ENCODE data around the gene EID1. TPM values are rescaled to one million over a fixed set of nuclear protein-coding genes. Genes with fewer than 3 reads are reported as not detected.
"Not testable (repeated sequence)": the region's sequence is repeated elsewhere in the genome, so short reads cannot be mapped to it uniquely, and the experiment has no call there.

EID1 gene
- 10 to 100 TPM; 73.6 to 82.5 TPM for total RNA-seq

GRCh38 chr15:48877630-48878595 lies at the start of gene EID1:
EID1 (plus strand) TSS chr15:48878134; CDS start chr15:48878177, 43 bp downstream.
- H3K4me1 Mint-ChIP-seq = peaks cover 45% of the 10 kb centered on the region
- H3K36me3 Mint-ChIP-seq (ENCODE audit: low read depth) = peaks cover 28% of the 10 kb centered on the region
- peak within 1 kb of the TSS; percentile 98 for H3K4me3 Mint-ChIP-seq
- DNase-seq (peak; percentile 96), ATAC-seq (peak; percentile 91)
- ChIA-PET POLR2A (interaction anchor here (0.6 to 1.5 kb wide), 9 partner anchors 16 to 1476 kb away, joined by 3 to 8 read pairs (median 3); partner anchors contain the start of genes CEP152, COPS2, GALK2 and SECISBP2L), CTCF (interaction anchor here (0.6 to 1.7 kb wide), 15 partner anchors 10 to 1267 kb away, joined by 3 to 10 read pairs (median 3); partner anchors contain the start of gene SHC4)
- H3K27me3 Mint-ChIP-seq = peaks cover 7% of the 10 kb centered on the region
- H3K27ac Mint-ChIP-seq = peak within 1 kb of the TSS; percentile 99
- intact Hi-C loops (cut with DNase I, micrococcal nuclease) = loop anchor here (1.0 to 10.0 kb wide), 15 partner anchors 49 to 1477 kb away; partner anchors contain the start of genes CEP152 (in 2 of the 2), COPS2 (in 2 of the 2), DTWD1 (in 2 of the 2) and FAM227B (in 2 of the 2)
- peaks cover 3% of the 10 kb centered on the region for H3K9me3 Mint-ChIP-seq (ENCODE audit: low read depth)

- Mint-ChIP-seq H3K4me3 (no peak overlapping the region), H3K27me3 (peaks cover 9% of the 10 kb centered on the region), H3K9me3 (ENCODE audit: low read depth) (peaks cover 12% of the 10 kb centered on the region), H3K27ac (no peak overlapping the region), H3K4me1 (peaks cover 8% of the 10 kb centered on the region), H3K36me3 (ENCODE audit: low read depth) (no peaks in the 10 kb centered on the region)
- CTCF ChIA-PET = no interaction called here
- ATAC-seq = no peak
- intact Hi-C loops (cut with DNase I, micrococcal nuclease) = no loop called here
- DNase-seq = no peak
- POLR2A ChIA-PET = no interaction called here
Observed at GRCh38 chr15:48828471-48828870, 49.5 kb upstream of the EID1 start.

DNA sequence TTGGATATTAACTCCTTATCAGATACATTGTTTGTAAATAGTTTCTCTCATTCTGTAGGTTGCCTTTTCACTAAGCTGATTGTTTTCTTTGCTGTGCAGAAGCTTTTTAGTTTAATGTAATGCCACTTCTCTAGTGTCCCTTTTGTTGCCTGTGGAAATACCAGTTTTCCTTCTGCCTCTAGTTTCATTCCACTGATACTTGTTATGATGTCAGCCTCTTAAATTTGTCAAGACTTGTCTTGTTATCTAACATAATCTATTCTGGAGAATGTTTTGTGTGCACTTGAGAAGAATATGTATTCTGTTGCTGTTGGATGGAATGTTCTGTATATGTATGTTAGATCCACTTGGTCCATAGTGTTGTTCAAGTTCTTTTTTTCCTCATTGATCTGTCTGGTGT lies 49.0 kb upstream of the EID1 start:
- DNase-seq = no peak
- Mint-ChIP-seq H3K36me3 (ENCODE audit: low read depth) (no peaks in the 10 kb centered on the region), H3K27me3 (peaks cover 9% of the 10 kb centered on the region), H3K4me1 (peaks cover 8% of the 10 kb centered on the region), H3K4me3 (no peak overlapping the region), H3K9me3 (ENCODE audit: low read depth) (peaks cover 12% of the 10 kb centered on the region), H3K27ac (no peak overlapping the region)
- intact Hi-C loops (cut with DNase I, micrococcal nuclease) = no loop called here
- CTCF ChIA-PET = no interaction called here
- POLR2A ChIA-PET = no interaction called here
- no peak for ATAC-seq

DNA sequence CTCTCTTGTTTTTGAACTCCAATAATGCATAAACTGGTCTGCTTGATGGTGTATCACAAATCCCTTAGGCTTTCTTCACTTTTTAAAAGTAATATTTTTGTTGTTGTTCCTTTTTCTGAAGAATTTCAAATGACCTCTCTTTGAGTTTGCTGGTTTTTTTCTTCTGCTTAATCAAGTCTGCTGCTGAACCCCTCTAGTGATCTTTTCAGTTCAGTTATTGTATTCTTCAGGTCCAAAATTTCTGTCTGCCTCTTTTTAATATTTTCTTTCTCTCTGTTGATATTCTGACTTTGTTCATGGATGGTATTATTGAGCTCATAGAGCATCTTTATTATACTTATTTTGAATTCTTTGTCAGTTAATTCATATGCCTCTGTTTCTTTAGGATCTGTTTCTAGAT lies 45.3 kb upstream of the EID1 start:
- Mint-ChIP-seq H3K4me1 (no peaks in the 10 kb centered on the region), H3K4me3 (no peak overlapping the region), H3K9me3 (ENCODE audit: low read depth) (peaks cover 12% of the 10 kb centered on the region), H3K27ac (no peak overlapping the region), H3K27me3 (peaks cover 14% of the 10 kb centered on the region), H3K36me3 (ENCODE audit: low read depth) (no peaks in the 10 kb centered on the region)
- ATAC-seq (no peak), DNase-seq (no peak)
- ChIA-PET CTCF (no interaction called here), POLR2A (no interaction called here)
- intact Hi-C loops (cut with DNase I, micrococcal nuclease) = no loop called here

- no peak for ATAC-seq
- Mint-ChIP-seq H3K4me1 (no peaks in the 10 kb centered on the region), H3K27me3 (peaks cover 16% of the 10 kb centered on the region), H3K9me3 (ENCODE audit: low read depth) (peaks cover 12% of the 10 kb centered on the region), H3K4me3 (no peak overlapping the region), H3K36me3 (ENCODE audit: low read depth) (no peaks in the 10 kb centered on the region), H3K27ac (no peak overlapping the region)
- ChIA-PET POLR2A (no interaction called here), CTCF (interaction anchor here (0.6 kb wide), 1 partner anchor 424 kb away, joined by 3 read pairs; no protein-coding TSS in a partner anchor)
- DNase-seq = no peak
- intact Hi-C loops (cut with DNase I, micrococcal nuclease) = no loop called here
Observed at GRCh38 chr15:48833526-48834239, 44.3 kb upstream of the EID1 start.

DNA sequence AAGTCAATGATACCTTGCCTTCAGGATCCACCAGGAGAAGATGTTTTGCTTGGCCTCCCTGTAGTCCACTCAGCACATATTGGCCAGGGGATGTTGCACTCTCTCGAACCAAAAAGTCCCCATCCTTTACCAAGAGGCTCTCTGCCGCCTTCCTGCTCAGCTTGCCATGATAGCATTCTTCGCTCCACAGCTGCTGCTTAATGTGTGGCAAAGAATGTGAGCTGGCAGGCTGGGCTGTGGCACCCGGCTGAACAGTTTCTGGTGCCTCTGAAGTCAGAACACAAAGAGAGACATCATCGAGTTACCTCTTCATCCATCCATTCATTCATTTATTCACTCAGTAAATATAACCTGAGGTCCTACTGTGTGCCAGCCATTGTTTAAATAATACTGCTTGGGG lies 43.2 kb upstream of the EID1 start:
- no peaks in the 10 kb centered on the region for H3K36me3 Mint-ChIP-seq (ENCODE audit: low read depth)
- ChIA-PET CTCF (no interaction called here), POLR2A (no interaction called here)
- no peak overlapping the region for H3K27ac Mint-ChIP-seq
- intact Hi-C loops (cut with DNase I, micrococcal nuclease) = no loop called here
- H3K4me1 Mint-ChIP-seq = no peaks in the 10 kb centered on the region
- ATAC-seq (no peak), DNase-seq (no peak)
- H3K27me3 Mint-ChIP-seq = peaks cover 14% of the 10 kb centered on the region
- H3K9me3 Mint-ChIP-seq (ENCODE audit: low read depth) = peaks cover 12% of the 10 kb centered on the region
- H3K4me3 Mint-ChIP-seq = no peak overlapping the region

GRCh38 chr15:48842501-48842900 lies 35.4 kb upstream of the EID1 start:
- peaks cover 3% of the 10 kb centered on the region for H3K27me3 Mint-ChIP-seq

DNA sequence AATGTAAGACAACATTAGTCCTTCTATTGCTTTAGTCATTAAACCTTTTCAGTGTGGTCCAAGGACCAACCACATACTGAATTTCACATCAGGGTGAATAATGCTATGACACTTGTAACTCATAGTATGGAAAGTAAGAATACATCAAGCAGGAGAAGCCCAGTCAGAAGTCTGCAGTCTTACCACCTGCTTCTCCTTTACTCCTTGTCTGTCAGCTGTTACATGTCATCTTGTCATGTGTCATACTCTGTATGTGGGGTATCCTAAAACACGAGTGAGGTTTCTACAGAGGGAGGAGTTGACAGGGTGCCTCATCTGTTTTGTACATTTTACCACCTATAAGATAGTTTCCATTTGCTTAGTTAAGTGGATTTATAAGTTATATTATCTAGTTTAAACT lies 32.8 kb upstream of the EID1 start:
- ATAC-seq (peak; percentile 71), DNase-seq (no peak)
- CTCF ChIA-PET = interaction anchor here (0.5 to 2.0 kb wide), 3 partner anchors 17 to 1652 kb away, joined by 3 to 8 read pairs (median 3); partner anchors contain the start of gene CEP152
- Mint-ChIP-seq H3K4me3 (no peak overlapping the region), H3K4me1 (no peaks in the 10 kb centered on the region), H3K27ac (no peak overlapping the region), H3K36me3 (ENCODE audit: low read depth) (no peaks in the 10 kb centered on the region), H3K27me3 (peaks cover 8% of the 10 kb centered on the region), H3K9me3 (ENCODE audit: low read depth) (no peaks in the 10 kb centered on the region)
- POLR2A ChIA-PET = no interaction called here
- intact Hi-C loops (cut with DNase I, micrococcal nuclease) = no loop called here

More at GRCh38 chr15:48842501-48842900, 35.4 kb upstream of the EID1 start:
- H3K9me3 Mint-ChIP-seq (ENCODE audit: low read depth) = no peaks in the 10 kb centered on the region
- no peaks in the 10 kb centered on the region for H3K4me1 Mint-ChIP-seq
- no peak overlapping the region for H3K27ac Mint-ChIP-seq
- DNase-seq (no peak), ATAC-seq (no peak)
- ChIA-PET CTCF (no interaction called here), POLR2A (no interaction called here)
- no peaks in the 10 kb centered on the region for H3K36me3 Mint-ChIP-seq (ENCODE audit: low read depth)
- intact Hi-C loops (cut with DNase I, micrococcal nuclease) = no loop called here
- no peak overlapping the region for H3K4me3 Mint-ChIP-seq

- Mint-ChIP-seq H3K36me3 (ENCODE audit: low read depth) (no peaks in the 10 kb centered on the region), H3K27me3 (peaks cover 10% of the 10 kb centered on the region), H3K4me1 (no peaks in the 10 kb centered on the region), H3K4me3 (no peak overlapping the region), H3K27ac (no peak overlapping the region), H3K9me3 (ENCODE audit: low read depth) (no peaks in the 10 kb centered on the region)
- CTCF ChIA-PET = no interaction called here
- POLR2A ChIA-PET = interaction anchor here (0.5 kb wide), 1 partner anchor 10 kb away, joined by 3 read pairs; no protein-coding TSS in a partner anchor
- intact Hi-C loops (cut with DNase I, micrococcal nuclease) = no loop called here
- DNase-seq (no peak), ATAC-seq (no peak)
Observed at GRCh38 chr15:48850648-48851047, 27.3 kb upstream of the EID1 start.

GRCh38 chr15:48851956-48852355 lies 26.0 kb upstream of the EID1 start:
- intact Hi-C loops (cut with DNase I, micrococcal nuclease) = no loop called here
- no peak overlapping the region for H3K4me3 Mint-ChIP-seq
- peaks cover 10% of the 10 kb centered on the region for H3K27me3 Mint-ChIP-seq
- ATAC-seq = no peak
- H3K36me3 Mint-ChIP-seq (ENCODE audit: low read depth) = no peaks in the 10 kb centered on the region
- no peaks in the 10 kb centered on the region for H3K9me3 Mint-ChIP-seq (ENCODE audit: low read depth)
- ChIA-PET CTCF (no interaction called here), POLR2A (no interaction called here)
- DNase-seq = no peak
- H3K4me1 Mint-ChIP-seq = no peaks in the 10 kb centered on the region
- no peak overlapping the region for H3K27ac Mint-ChIP-seq

DNA sequence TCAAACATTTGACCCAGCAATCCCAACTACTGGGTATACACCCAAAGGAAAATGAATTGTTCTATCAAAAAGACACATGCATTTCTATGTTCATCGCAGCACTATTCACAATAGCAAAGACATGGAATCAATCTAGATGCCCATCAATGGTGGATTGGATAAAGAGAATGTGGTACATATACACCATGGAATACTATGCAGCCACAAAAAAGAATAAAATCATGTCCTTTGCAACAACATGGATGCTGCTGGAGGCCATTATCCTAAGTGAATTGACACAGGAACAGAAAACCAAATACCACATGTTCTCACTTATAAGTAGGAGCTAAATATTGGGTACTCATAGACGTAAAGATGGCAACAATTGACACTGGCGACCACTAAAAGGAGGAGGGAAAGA lies 23.5 kb upstream of the EID1 start:
- H3K27me3 Mint-ChIP-seq; ATAC-seq; H3K9me3 Mint-ChIP-seq (ENCODE audit: low read depth); intact Hi-C loops (cut with DNase I, micrococcal nuclease); H3K36me3 Mint-ChIP-seq (ENCODE audit: low read depth); H3K4me1 Mint-ChIP-seq; DNase-seq; CTCF ChIA-PET; H3K27ac Mint-ChIP-seq; H3K4me3 Mint-ChIP-seq: not testable (repeated sequence)
- POLR2A ChIA-PET = interaction anchor here (0.6 kb wide), 1 partner anchor 64 kb away, joined by 3 read pairs; no protein-coding TSS in a partner anchor
